DLD1 (cell line): ENCODE data around the gene CHRD.
"Not testable (repeated sequence)": the region's sequence is repeated elsewhere in the genome, so short reads cannot be mapped to it uniquely, and the experiment has no call there.

Source experiments
- in situ Hi-C: cut with HindIII; loops from 2 replicates; pipeline ENCODE4 v1.10.0; 2017; ENCODE audit warnings: low sequenced_read_pairs

The CHRD gene

GRCh38 chr3:184379358-184380184 lies at the start of gene CHRD:
TSS of gene CHRD (plus strand) at chr3:184380054. CDS start at chr3:184380319, 265 bp downstream.
- in situ Hi-C loops, result no loop called here

GRCh38 chr3:184332370-184333090 lies 47.3 kb upstream of the CHRD start:
- in situ Hi-C loops, result no loop called here

DNA sequence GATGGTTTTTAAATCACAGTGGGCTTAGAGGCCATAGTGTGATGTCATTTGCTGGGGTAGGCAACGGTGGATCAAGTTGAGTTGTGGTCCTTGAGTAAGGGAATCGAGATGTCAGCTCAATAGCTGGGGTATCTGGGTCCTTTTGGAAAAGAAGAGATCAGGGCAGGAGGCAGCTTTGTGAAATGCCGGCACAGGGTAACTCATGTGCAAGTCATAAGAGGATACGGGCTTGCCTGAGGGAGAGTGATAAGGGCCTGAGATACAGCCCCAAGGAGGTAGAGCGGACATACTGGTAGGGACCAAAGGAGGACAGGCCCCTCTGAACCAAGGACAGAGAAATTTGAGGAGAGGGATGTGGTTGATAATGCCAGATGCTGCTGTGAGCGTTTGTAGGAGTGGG lies 46.7 kb upstream of the CHRD start:
- in situ Hi-C loops, result no loop called here

DNA sequence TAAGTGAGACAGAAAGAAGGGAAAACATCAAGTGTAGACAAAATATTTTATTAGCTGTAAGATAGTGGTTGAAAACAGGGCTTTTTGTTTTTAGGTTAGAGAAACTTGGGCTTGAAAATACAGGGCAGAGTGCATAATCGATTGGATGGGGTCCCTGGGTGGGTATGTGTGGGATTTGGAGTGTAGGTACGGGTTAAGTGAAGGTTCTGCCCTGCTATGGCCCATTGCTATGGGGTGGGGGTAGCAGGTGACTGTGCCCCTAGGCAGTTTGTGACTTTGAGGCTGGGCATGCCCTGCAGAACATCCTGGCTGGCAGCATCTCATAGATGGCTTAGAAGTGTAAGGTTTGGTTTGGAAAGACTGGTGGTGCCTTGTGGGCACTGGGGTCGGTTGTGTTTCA lies 46.2 kb upstream of the CHRD start:
- in situ Hi-C loops, result no loop called here

DNA sequence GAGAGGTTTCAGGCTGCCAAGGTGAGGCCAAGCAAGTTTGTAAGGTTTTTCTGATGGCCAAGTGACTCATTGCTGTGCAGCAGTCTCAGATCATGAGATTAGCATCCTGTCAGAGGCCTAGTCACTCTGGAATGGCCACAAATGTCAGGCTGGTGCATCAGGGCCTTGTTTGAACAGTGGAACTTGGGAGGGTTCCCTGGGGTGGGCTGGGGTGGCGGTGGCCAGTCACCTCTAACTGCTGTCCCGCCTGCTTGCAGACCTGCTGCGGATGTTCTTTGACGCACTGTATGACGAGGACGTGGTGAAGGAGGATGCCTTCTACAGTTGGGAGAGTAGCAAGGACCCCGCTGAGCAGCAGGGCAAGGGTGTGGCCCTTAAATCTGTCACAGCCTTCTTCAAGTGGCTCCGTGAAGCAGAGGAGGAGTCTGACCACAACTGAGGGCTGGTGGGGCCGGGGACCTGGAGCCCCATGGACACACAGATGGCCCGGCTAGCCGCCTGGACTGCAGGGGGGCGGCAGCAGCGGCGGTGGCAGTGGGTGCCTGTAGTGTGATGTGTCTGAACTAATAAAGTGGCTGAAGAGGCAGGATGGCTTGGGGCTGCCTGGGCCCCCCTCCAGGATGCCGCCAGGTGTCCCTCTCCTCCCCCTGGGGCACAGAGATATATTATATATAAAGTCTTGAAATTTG lies 45.2 kb upstream of the CHRD start:
- in situ Hi-C loops, result no loop called here

DNA sequence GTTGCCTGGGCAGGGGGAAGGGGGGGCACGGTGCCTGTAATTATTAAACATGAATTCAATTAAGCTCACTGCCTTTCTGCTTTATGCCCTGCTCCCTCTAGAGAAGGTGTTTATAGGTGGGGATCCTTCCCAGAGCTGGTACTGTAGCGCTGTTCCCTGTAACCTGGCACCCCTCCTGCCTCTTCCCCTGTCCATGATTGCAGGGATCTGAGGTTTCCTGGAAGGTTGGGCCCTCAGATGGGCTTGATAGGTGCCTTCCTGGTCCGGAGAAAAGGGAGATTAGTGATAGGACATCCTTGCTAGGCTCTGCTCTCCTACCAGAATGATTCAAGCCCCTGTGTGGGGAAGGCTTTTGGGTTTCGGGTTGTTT lies 44.6 kb upstream of the CHRD start:
- in situ Hi-C loops, result no loop called here

- in situ Hi-C loops, result no loop called here
Observed at GRCh38 chr3:184335661-184336546, 44.0 kb upstream of the CHRD start.

- in situ Hi-C loops, result no loop called here
Observed at GRCh38 chr3:184336547-184337398, 43.1 kb upstream of the CHRD start.

DNA sequence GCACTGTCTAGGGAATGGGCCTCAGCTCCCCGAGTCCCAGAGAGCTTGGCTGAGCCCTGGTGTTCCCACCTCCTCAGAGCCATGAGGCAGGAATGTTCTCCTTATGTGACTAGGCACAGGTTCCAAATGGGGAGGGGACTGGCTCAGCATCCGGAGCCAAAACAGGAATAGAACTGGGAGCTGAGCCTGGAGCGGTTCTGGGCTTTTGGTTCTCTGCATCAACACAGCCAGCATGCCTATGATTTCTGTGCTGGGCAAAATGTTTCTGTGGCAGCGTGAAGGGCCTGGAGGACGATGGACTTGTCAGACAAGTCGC lies 42.5 kb upstream of the CHRD start, which contains the start of gene FAM131A:
Gene FAM131A, plus strand, starts transcription at position 202 of the 316 bp plus-strand sequence. Its CDS starts 31 bp downstream, at position 233.
- in situ Hi-C loops, result no loop called here

DNA sequence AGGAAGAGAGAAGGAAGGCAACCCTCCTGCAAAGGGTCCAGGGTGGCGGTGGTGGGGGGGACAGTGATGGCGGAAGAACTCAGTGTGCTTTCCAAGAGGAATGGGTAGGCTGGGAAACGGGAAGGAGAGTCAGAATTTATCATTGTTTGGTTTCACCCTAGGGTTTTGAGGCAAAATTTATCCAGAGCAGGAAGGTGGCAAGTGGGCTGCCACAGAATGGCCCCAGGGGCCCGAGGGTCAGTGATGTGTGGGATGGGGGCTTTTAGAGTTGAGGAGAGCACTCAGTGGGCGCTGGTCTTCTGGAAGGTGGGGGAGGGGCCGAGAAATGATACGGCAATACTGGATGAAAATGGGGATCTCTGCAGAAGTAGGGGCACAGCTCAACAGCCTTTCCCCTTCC lies 41.9 kb upstream of the CHRD start:
- in situ Hi-C loops, result no loop called here

- in situ Hi-C loops, result no loop called here
Observed at GRCh38 chr3:184338511-184338945, 41.3 kb upstream of the CHRD start.

- in situ Hi-C loops, result no loop called here
Observed at GRCh38 chr3:184339001-184339400, 40.9 kb upstream of the CHRD start.

DNA sequence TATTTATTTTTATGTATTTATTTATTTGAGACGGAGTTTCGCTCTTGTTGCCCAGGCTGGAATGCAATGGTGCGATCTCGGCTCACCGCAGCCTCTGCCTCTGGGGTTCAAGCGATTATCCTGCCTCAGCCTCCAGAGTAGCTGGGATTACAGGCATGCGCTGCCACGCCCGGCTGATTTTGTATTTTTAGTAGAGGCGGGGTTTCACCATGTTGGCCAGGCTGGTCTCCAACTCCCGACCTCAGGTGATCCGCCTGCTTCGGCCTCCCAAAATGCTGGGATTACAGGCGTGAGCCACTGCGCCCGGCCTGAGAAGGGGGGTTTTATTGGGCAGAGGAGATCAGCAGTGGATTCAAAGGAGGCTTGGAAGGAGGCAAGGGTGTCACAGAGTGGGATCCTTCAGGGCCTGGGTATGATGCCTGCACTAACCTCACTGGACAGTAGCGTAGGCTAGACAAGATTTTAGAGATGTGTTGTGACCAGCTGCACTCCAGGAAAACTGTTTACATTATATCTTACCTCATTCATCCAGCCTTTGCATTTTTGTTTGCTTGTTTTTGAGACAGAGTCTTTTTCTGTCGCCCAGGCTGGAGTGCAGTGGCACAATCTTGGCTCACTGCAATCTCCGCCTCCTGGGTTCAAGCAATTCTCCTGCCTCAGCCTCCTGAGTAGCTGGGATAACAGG lies 40.3 kb upstream of the CHRD start:
- in situ Hi-C loops, result not testable (repeated sequence)

DNA sequence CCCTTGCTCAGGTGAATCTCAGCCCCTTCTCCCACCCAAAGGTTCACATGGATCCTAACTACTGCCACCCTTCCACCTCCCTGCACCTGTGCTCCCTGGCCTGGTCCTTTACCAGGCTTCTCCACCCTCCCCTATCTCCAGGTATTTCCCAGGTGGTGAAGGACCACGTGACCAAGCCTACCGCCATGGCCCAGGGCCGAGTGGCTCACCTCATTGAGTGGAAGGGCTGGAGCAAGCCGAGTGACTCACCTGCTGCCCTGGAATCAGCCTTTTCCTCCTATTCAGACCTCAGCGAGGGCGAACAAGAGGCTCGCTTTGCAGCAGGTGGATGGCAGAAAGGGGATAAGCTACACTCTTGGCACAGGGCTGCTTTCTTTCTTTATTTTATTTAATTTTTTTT lies 37.9 kb upstream of the CHRD start:
- in situ Hi-C loops, result no loop called here

DNA sequence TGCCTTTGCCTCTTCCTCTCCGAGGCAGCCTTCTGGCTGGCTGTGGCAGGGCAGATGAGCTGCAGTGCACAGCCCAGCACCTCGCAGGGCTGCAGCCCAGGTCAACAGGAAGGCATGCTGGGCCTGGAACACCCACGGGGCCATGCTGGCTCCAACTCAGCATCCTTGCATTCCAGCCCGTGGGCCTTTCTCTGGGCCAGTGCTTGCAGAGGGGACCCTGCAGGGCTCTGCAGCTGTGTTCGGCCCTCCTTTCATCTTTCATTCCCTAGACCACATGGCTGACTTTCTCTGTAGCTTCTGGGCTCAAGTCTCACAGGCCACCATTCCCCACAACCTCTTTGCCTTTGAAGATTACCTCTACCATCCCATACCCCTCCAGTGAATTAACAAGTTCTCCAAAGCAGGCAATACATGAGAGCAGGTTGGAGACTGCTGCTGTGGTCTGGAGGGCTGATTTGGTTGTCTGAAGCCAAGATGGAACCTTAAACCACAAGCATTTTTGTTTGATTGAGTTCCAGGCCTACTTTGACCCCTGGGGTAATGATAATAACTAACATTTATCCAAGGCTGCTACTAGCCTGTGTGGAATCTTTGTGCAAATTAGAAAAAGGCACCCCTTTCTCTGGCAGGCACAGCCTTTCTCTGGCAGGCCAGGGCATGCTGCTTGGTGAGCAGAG lies 36.5 kb upstream of the CHRD start:
- in situ Hi-C loops, result no loop called here

- in situ Hi-C loops, result no loop called here
Observed at GRCh38 chr3:184344579-184345316, 35.1 kb upstream of the CHRD start.

DNA sequence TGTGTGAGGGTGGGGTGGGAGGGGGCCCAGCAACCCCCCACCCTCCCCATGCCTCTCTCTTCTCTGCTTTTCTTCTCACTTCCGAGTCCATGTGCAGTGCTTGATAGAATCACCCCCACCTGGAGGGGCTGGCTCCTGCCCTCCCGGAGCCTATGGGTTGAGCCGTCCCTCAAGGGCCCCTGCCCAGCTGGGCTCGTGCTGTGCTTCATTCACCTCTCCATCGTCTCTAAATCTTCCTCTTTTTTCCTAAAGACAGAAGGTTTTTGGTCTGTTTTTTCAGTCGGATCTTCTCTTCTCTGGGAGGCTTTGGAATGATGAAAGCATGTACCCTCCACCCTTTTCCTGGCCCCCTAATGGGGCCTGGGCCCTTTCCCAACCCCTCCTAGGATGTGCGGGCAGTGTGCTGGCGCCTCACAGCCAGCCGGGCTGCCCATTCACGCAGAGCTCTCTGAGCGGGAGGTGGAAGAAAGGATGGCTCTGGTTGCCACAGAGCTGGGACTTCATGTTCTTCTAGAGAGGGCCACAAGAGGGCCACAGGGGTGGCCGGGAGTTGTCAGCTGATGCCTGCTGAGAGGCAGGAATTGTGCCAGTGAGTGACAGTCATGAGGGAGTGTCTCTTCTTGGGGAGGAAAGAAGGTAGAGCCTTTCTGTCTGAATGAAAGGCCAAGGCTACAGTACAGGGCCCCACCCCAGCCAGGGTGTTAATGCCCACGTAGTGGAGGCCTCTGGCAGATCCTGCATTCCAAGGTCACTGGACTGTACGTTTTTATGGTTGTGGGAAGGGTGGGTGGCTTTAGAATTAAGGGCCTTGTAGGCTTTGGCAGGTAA lies 34.3 kb upstream of the CHRD start:
- in situ Hi-C loops, result no loop called here
